ENCODE results near the gene AGAP1.

- TF ChIP-seq CTCF (IDR thresholded peaks at IDR 0.05; ENCODE audit: low read depth, low read length, missing input control) = no peak
- no peak for TF ChIP-seq NR2F2 (IDR thresholded peaks at IDR 0.05)
- no peak for TF ChIP-seq REST (IDR thresholded peaks at IDR 0.05)
- no peak for TF ChIP-seq TAF1 (conservative IDR thresholded peaks at IDR 0.05)
- TF ChIP-seq RAD21 (IDR thresholded peaks at IDR 0.05) = no peak
- no peak for TF ChIP-seq MAX (IDR thresholded peaks at IDR 0.05)
- TF ChIP-seq ATF3 (IDR thresholded peaks at IDR 0.05) = no peak
- no peak for TF ChIP-seq JUND (IDR thresholded peaks at IDR 0.05)
- no peak for TF ChIP-seq RXRA (IDR thresholded peaks at IDR 0.05)
- TF ChIP-seq SP1 (IDR thresholded peaks at IDR 0.05) = no peak
- no peak for TF ChIP-seq FOXA1 (IDR thresholded peaks at IDR 0.05)
- no peak for TF ChIP-seq GABPA (IDR thresholded peaks at IDR 0.05 in 1 of 2, conservative IDR thresholded peaks at IDR 0.05 in 1 of 2)
- TF ChIP-seq YY1 (IDR thresholded peaks at IDR 0.05) = no peak
- no peak for TF ChIP-seq HNF4A (conservative IDR thresholded peaks at IDR 0.05)
These were observed 389.8 kb downstream of the AGAP1 start for GRCh38 chr2:235883675-235884074.

Data from liver (tissue), 3 donors.